ENCODE data around the gene ACSF3.
"Not testable (repeated sequence)": the region's sequence is repeated elsewhere in the genome, so short reads cannot be mapped to it uniquely, and the experiment has no call there.

The ACSF3 gene

GRCh38 chr16:89175280-89176146, 81.9 kb downstream of the ACSF3 start:
- DNase-seq (ENCODE audit: low read depth) = no peak

GRCh38 chr16:89176147-89176690, 82.6 kb downstream of the ACSF3 start:
- DNase-seq (ENCODE audit: low read depth) = no peak

DNA sequence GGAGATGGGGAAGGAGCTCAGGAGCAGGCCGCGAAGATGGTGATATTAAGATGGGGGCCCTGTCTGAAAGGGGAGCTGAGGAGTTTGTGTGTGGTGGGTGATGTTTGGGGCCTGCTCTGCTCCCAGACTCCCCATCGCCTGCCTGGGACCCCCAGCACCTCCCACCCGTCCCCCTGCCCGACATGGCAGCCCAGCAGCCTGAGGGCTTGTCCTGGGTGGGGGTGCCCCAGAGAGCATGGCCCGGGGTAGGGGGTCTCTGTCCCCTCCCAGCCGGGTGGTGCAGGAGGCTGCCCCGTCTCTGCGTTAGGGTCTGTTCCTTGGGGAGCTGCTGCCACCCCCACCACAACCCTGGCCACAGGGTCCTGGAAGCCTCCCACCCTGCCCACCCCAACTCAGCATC, 83.1 kb downstream of the ACSF3 start:
- DNase-seq (ENCODE audit: low read depth) = no peak

GRCh38 chr16:89177501-89177900, 83.8 kb downstream of the ACSF3 start:
- no peak for DNase-seq (ENCODE audit: low read depth)

- no peak for DNase-seq (ENCODE audit: low read depth)
Measured at GRCh38 chr16:89178453-89179147, 84.9 kb downstream of the ACSF3 start.

DNA sequence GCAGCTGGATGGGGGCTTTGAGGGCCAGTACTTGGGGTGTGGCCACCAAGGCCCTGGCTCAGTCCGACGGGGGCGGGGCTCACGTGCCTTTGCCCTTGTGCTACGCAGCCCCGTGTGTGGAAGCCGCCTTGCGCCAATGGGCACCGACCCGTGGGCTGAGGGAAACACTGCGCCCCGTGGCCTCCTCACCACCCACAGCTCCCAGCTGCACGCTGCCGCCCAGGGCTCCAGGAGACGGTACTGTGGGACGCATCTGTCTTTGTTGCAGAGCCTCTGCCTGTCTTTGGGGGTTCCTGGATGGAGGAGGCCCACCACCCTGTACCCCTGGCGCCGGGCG, 85.5 kb downstream of the ACSF3 start:
- DNase-seq (ENCODE audit: low read depth) = no peak

DNA sequence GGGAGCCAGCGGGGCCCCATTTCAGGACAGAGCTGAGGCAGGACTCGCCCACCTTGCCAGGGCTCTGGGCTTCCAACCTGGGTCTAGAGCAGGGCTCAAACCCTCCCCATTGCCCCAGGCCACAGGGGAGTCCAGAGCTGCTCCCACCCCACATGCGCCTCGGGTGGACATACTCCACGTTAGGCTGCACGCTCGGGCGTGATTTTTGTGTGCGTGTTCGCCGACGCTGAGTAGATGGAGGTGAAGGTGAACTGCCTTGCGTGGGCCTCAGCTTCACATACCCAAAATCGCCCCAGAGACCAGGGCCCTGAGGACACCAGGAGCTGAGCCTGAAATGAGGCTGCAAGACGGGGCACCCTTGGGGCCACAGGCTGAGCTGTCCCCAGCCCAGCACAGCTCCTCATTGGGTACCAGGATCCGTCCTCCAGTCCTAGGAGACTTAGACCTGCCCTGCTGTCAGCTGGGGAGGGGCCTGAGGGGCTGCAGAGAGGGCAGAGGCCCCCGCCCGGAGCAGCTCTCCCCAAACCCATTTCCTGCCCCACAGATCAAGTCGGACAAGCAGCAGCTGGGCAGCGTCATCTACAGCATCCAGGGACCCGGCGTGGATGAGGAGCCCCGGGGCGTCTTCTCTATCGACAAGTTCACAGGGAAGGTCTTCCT, 86.1 kb downstream of the ACSF3 start:
- DNase-seq (ENCODE audit: low read depth) = no peak

DNA sequence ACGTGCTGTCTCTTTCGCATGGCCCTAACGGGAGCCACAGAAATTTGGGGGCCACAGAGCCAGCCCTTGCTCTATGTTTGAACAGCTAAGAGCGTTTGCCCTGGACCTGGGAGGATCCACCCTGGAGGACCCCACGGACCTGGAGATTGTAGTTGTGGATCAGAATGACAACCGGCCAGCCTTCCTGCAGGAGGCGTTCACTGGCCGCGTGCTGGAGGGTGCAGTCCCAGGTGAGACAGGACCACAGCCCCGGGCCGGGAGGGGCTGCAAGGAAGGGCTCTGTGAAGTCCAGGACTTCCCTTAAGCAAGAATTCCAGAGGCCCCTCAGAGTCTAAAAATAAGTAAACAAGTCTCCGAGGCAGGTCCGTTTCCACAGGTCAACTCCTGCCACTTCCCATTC, 89.8 kb downstream of the ACSF3 start:
- DNase-seq (ENCODE audit: low read depth) = no peak

DNA sequence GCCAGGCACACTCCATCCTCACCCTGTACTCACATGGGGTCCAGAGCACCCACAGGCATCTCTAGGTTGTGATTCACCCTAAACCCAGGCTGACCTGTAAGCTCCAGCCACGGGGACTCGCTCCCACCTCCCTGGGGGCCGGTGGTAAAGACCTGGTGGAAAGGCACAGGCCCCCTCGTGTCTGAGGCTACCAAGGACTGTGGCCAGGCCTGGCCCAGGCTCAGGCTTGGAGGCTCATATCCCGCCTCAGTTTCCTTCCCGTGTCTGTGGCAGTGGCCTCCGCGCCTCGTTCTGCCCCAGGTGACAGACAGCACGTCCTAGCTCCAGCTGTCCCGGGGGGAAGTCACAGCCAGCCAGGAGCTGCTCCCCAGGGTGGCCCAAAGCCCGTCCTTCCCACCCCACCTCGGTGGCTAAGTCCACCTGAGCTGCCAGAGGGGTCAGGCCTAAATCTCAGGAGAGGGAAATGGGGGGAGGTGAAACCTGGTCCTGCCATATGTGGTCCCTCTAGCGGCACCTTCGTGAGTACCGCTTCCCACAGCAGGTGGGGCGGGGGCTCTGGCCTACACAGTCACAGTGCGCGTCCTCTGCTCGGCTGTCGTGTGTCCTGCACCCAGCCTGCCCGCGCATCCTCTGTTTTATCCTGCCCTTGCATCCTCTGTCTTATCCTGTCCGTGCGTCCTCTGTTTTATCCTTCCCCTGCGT, 90.5 kb downstream of the ACSF3 start:
- DNase-seq (ENCODE audit: low read depth) = no peak

DNA sequence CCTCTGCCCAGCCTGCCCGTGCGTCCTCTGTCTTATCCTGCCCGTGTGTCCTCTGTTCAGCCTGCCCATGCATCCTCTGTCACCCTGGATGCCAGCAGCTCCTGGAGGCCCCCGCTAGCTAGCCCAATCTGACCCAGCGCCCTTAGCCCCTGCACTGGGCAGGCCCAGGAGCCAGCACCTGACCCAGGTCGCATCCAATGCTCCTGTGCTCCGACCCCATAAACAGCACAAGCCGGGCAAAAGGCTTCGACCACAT, 91.0 kb downstream of the ACSF3 start:
- DNase-seq (ENCODE audit: low read depth) = no peak

DNA sequence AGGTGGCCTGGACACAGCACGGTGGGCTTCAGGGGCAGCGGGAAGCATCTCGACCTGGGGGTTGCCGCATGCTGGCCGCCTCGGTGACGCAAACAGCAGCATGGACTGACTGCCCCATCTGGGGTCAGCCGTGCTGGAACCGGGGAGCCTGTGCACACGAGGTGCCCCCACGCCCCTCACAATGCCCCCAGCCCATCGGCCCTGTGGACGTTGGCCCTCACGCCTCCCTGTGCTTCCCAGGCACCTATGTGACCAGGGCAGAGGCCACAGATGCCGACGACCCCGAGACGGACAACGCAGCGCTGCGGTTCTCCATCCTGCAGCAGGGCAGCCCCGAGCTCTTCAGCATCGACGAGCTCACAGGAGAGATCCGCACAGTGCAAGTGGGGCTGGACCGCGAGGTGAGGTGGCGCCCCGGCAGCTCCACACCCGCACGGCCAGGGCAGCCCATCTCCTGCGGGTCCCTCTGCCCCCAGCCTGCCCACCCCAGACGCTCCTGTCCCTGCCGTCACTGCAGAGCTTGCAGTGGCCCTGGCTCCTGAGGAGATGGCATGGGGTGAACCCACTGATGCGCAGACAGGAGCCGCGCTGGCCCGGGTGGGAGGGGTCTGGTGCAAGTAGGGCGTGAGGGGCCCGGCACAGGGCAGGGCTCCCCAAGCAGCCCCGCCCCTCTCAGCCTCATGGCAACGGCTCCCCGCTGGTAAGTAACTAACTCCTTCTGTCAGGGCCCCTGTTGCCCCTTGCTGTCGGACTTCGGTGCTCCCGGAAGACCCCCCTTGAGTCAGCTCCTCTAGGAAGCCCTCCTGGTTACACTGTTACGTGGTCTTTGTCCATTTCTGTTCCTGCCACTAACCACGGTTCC, 91.5 kb downstream of the ACSF3 start:
- no peak for DNase-seq (ENCODE audit: low read depth)

- not testable (repeated sequence) for DNase-seq (ENCODE audit: low read depth)
Measured at GRCh38 chr16:89185887-89186592, 92.4 kb downstream of the ACSF3 start.

GRCh38 chr16:89186593-89187031, 93.0 kb downstream of the ACSF3 start:
- DNase-seq (ENCODE audit: low read depth) = not testable (repeated sequence)

- no peak for DNase-seq (ENCODE audit: low read depth)
Measured at GRCh38 chr16:89187032-89187769, 93.5 kb downstream of the ACSF3 start.

DNA sequence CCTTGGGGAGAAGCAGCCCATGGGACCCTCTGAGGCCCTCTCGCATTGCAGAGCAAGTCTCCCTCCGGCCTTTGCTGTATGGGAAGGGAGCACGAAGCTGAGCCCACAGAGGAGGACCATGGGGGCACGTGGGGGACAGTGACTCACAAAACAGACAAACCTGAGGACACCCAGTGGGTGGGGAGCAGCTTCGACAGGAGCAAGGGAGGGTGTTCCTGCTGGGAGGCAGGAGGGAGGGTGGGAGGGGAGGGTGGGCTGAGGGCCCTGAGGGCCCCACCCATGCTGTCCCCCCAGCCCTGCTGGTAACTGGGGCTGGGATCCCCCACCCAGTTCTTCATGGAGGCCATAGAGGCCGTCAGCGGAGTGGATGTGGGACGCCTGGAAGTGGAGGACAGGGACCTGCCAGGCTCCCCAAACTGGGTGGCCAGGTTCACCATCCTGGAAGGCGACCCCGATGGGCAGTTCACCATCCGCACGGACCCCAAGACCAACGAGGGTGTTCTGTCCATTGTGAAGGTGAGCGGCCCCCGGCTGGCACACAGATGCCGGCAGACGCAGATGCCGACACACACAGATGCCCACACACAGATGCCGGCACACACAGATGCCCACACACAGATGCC, 94.2 kb downstream of the ACSF3 start:
- no peak for DNase-seq (ENCODE audit: low read depth)

GRCh38 chr16:89188471-89189357, 95.1 kb downstream of the ACSF3 start:
- DNase-seq (ENCODE audit: low read depth) = not testable (repeated sequence)

GRCh38 chr16:89189358-89190025, 95.8 kb downstream of the ACSF3 start:
- DNase-seq (ENCODE audit: low read depth) = no peak
